Rectal smooth muscle tissue (tissue), 1 donor: ENCODE results near the gene SSR2.

Experiments used
- H3K27ac ChIP-seq: one replicate; pipeline ENCODE4 v1.7.0; 2013; ENCODE audit warnings: low read depth, low read length, inconsistent platforms
- H3K27me3 ChIP-seq: one replicate; pipeline ENCODE4 v1.7.0; 2013; ENCODE audit warnings: low read length; ENCODE audit not compliant: control insufficient read depth, insufficient read depth
- H3K36me3 ChIP-seq: one replicate; pipeline ENCODE4 v1.7.0; 2013; ENCODE audit warnings: low read length; ENCODE audit not compliant: control insufficient read depth, insufficient read depth
- H3K4me1 ChIP-seq: one replicate; pipeline ENCODE4 v1.7.0; 2013; ENCODE audit warnings: low read length; ENCODE audit not compliant: control insufficient read depth, insufficient read depth
- H3K4me3 ChIP-seq: one replicate; pipeline ENCODE4 v1.7.0; 2013; ENCODE audit warnings: low read length
- H3K9ac ChIP-seq: one replicate; pipeline ENCODE4 v1.7.0; 2013; ENCODE audit warnings: low read length

SSR2 gene

GRCh38 chr1:156020293-156021092, at the start of gene SSR2:
TSS of gene SSR2 (minus strand) at chr1:156020951. CDS start at chr1:156020167, 784 bp downstream.
- Histone ChIP-seq H3K27ac (peak within 1 kb of the TSS; percentile 64), H3K4me1 (peaks cover 5% of the 10 kb centered on the region), H3K36me3 (peaks cover 3% of the 10 kb centered on the region), H3K27me3 (no peaks in the 10 kb centered on the region), H3K9ac (peak within 1 kb of the TSS; percentile 72), H3K4me3 (peak within 1 kb of the TSS; percentile 90)

GRCh38 chr1:156070548-156070947, 49.8 kb upstream of the SSR2 start:
- Histone ChIP-seq H3K36me3 (no peaks in the 10 kb centered on the region), H3K27me3 (no peaks in the 10 kb centered on the region), H3K9ac (no peak overlapping the region), H3K4me3 (no peak overlapping the region), H3K27ac (no peak overlapping the region), H3K4me1 (peaks cover under 1% of the 10 kb centered on the region)

GRCh38 chr1:156069490-156070455, 49.0 kb upstream of the SSR2 start:
- Histone ChIP-seq H3K4me3 (no peak overlapping the region), H3K27me3 (no peaks in the 10 kb centered on the region), H3K36me3 (no peaks in the 10 kb centered on the region), H3K27ac (no peak overlapping the region), H3K4me1 (no peaks in the 10 kb centered on the region), H3K9ac (no peak overlapping the region)

- H3K27me3 ChIP-seq: no peaks in the 10 kb centered on the region
- H3K36me3 ChIP-seq: no peaks in the 10 kb centered on the region
- H3K4me1 ChIP-seq: no peaks in the 10 kb centered on the region
- no peak overlapping the region for H3K9ac ChIP-seq
- no peak overlapping the region for H3K4me3 ChIP-seq
- H3K27ac ChIP-seq: no peak overlapping the region
Observed at GRCh38 chr1:156067262-156067661, 46.5 kb upstream of the SSR2 start.

GRCh38 chr1:156065871-156066270, 45.1 kb upstream of the SSR2 start:
- Histone ChIP-seq H3K27ac (no peak overlapping the region), H3K4me1 (no peaks in the 10 kb centered on the region), H3K36me3 (no peaks in the 10 kb centered on the region), H3K4me3 (no peak overlapping the region), H3K27me3 (no peaks in the 10 kb centered on the region), H3K9ac (no peak overlapping the region)

GRCh38 chr1:156065212-156065611, 44.5 kb upstream of the SSR2 start:
- Histone ChIP-seq H3K9ac (no peak overlapping the region), H3K4me3 (no peak overlapping the region), H3K27me3 (no peaks in the 10 kb centered on the region), H3K4me1 (no peaks in the 10 kb centered on the region), H3K36me3 (no peaks in the 10 kb centered on the region), H3K27ac (no peak overlapping the region)

- H3K9ac ChIP-seq: no peak overlapping the region
- no peaks in the 10 kb centered on the region for H3K4me1 ChIP-seq
- no peaks in the 10 kb centered on the region for H3K36me3 ChIP-seq
- H3K4me3 ChIP-seq: no peak overlapping the region
- no peak overlapping the region for H3K27ac ChIP-seq
- H3K27me3 ChIP-seq: no peaks in the 10 kb centered on the region
Observed at GRCh38 chr1:156064615-156065014, 43.9 kb upstream of the SSR2 start.

- Histone ChIP-seq H3K4me3 (no peak overlapping the region), H3K27me3 (no peaks in the 10 kb centered on the region), H3K9ac (no peak overlapping the region), H3K27ac (no peak overlapping the region), H3K36me3 (no peaks in the 10 kb centered on the region), H3K4me1 (no peaks in the 10 kb centered on the region)
Observed at GRCh38 chr1:156063997-156064285, 43.2 kb upstream of the SSR2 start.

GRCh38 chr1:156062189-156062588, 41.4 kb upstream of the SSR2 start:
- Histone ChIP-seq H3K27me3 (no peaks in the 10 kb centered on the region), H3K36me3 (no peaks in the 10 kb centered on the region), H3K27ac (no peak overlapping the region), H3K4me1 (no peaks in the 10 kb centered on the region), H3K9ac (no peak overlapping the region), H3K4me3 (peak overlapping the region; percentile 38)

- no peaks in the 10 kb centered on the region for H3K4me1 ChIP-seq
- no peaks in the 10 kb centered on the region for H3K27me3 ChIP-seq
- no peak within 1 kb of the TSS for H3K27ac ChIP-seq
- H3K9ac ChIP-seq: no peak within 1 kb of the TSS
- no peaks in the 10 kb centered on the region for H3K36me3 ChIP-seq
- H3K4me3 ChIP-seq: peak within 1 kb of the TSS; percentile 46
Observed at GRCh38 chr1:156060937-156061636, 40.3 kb upstream of the SSR2 start, which contains the start of gene RAB25. TSS of gene RAB25 (plus strand) at chr1:156061160. CDS start at chr1:156061401, 241 bp downstream.

- H3K36me3 ChIP-seq: no peaks in the 10 kb centered on the region
- no peak overlapping the region for H3K9ac ChIP-seq
- no peak overlapping the region for H3K4me3 ChIP-seq
- peaks cover 2% of the 10 kb centered on the region for H3K4me1 ChIP-seq
- no peaks in the 10 kb centered on the region for H3K27me3 ChIP-seq
- H3K27ac ChIP-seq: no peak overlapping the region
Observed at GRCh38 chr1:156056326-156056849, 35.6 kb upstream of the SSR2 start.
